Panc1 (cell line): ENCODE results near the gene HEMK1.

Experiments
- CTCF ChIP-seq: fragments of 450-650 bp; IDR thresholded peaks from 2 replicates; pipeline ENCODE4 v1.5.1; 2017; ENCODE audit warnings: mild to moderate bottlenecking
- SIN3A ChIP-seq: IDR thresholded peaks from 2 replicates; pipeline ENCODE4 v1.6.1; 2012; ENCODE audit warnings: low read depth, mild to moderate bottlenecking, low read length, moderate library complexity, borderline replicate concordance; ENCODE audit not compliant: insufficient read depth

GRCh38 chr3:50572158-50572557, 2.8 kb downstream of the HEMK1 start:
- TF ChIP-seq CTCF, result peak; percentile 79
- TF ChIP-seq SIN3A, result no peak
